ENCODE measurements around the gene TLR10.

DNA sequence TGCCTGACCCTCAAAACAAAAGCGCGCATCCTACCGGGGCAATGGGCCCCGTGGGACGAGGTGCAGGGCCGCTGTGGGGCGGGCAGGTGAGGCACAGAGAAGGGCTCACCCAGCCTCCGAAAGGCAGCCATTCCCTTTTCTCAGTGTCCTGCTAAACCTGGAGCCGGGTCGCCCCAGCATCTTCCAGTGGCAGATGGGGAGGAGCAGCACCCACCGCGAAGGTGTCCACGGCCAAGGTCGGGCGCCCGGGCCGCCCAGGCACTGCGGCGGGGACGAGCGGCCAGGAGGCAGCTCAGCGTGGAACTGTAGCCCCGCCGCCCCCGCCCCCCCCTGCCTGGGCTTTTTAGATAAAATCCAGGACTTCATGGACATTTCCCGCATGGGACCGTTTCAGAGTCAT is 41.0 kb upstream of the TLR10 start:
- TF ChIP-seq, protein P1, sequence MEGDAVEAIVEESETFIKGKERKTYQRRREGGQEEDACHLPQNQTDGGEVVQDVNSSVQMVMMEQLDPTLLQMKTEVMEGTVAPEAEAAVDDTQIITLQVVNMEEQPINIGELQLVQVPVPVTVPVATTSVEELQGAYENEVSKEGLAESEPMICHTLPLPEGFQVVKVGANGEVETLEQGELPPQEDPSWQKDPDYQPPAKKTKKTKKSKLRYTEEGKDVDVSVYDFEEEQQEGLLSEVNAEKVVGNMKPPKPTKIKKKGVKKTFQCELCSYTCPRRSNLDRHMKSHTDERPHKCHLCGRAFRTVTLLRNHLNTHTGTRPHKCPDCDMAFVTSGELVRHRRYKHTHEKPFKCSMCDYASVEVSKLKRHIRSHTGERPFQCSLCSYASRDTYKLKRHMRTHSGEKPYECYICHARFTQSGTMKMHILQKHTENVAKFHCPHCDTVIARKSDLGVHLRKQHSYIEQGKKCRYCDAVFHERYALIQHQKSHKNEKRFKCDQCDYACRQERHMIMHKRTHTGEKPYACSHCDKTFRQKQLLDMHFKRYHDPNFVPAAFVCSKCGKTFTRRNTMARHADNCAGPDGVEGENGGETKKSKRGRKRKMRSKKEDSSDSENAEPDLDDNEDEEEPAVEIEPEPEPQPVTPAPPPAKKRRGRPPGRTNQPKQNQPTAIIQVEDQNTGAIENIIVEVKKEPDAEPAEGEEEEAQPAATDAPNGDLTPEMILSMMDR (IDR thresholded peaks at IDR 0.05; ENCODE audit: extremely low read depth in 1 of 2, insufficient read depth in 1 of 2, low read depth in 1 of 2, low read length in 2 of 2), result no peak
- TF ChIP-seq POLR2A (IDR thresholded peaks at IDR 0.05; ENCODE audit: low read depth, low read length), result no peak
- TF ChIP-seq, protein P2, sequence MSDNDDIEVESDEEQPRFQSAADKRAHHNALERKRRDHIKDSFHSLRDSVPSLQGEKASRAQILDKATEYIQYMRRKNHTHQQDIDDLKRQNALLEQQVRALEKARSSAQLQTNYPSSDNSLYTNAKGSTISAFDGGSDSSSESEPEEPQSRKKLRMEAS (IDR thresholded peaks at IDR 0.05; ENCODE audit: insufficient read depth, insufficient read length), result no peak
- no peak for TF ChIP-seq MYC (IDR thresholded peaks at IDR 0.05; ENCODE audit: low read depth, low read length)
- TF ChIP-seq EZH2 (IDR thresholded peaks at IDR 0.05; ENCODE audit: borderline replicate concordance, low read depth, low read length, severe bottlenecking), result no peak
- TF ChIP-seq POLR2AphosphoS5 (IDR thresholded peaks at IDR 0.05; ENCODE audit: insufficient read depth, low read depth, low read length), result no peak
- TF ChIP-seq GATA2 (IDR thresholded peaks at IDR 0.05; ENCODE audit: insufficient read depth, insufficient read length, low read depth, low read length), result no peak

Measured in endothelial cell of umbilical vein (primary cell).